OCI-LY1 (cell line): ENCODE results near the gene POLR2F.

Experiments used
- CTCF ChIP-seq: fragments of 200-600 bp; sonication (generic), shearing (Covaris generic); IDR thresholded peaks from 2 replicates; pipeline ENCODE4 v1.5.1; 2017; ENCODE audit warnings: mild to moderate bottlenecking, antibody characterized with exemption, low read length, moderate library complexity, mixed read lengths
- EZH2 ChIP-seq: fragments of 200-600 bp; sonication (generic), shearing (Covaris generic); IDR thresholded peaks from 2 replicates; pipeline ENCODE4 v1.8.0; 2017; ENCODE audit warnings: borderline replicate concordance, mixed run types, mild to moderate bottlenecking, antibody characterized with exemption, low read length, moderate library complexity, mixed read lengths

- TF ChIP-seq CTCF (no peak), EZH2 (no peak)
Measured at GRCh38 chr22:37994982-37995381, 41.5 kb downstream of the POLR2F start.
